ENCODE data around the gene SLMAP.

DNA sequence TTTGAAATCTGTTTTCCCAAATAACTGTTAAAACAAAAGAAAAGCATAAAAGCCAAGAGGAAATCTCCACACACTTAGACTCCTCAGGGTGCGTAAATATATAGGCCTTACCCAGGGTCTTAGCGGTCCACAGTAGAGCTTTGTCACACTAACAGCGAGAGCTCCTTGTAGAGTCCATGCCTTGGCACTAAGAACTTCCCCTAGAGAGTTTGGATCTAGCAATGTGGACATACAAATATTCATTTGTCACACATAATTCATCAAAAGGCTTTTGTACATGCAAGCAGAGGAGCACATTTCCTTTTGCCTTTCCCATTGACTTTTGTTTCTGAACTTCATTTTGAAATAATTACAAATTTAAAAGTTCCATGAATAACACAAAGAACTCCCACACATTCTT, 11.0 kb upstream of the SLMAP start:
- TF ChIP-seq POLR2A (IDR thresholded peaks at IDR 0.05) = no peak
- TF ChIP-seq, protein P1, sequence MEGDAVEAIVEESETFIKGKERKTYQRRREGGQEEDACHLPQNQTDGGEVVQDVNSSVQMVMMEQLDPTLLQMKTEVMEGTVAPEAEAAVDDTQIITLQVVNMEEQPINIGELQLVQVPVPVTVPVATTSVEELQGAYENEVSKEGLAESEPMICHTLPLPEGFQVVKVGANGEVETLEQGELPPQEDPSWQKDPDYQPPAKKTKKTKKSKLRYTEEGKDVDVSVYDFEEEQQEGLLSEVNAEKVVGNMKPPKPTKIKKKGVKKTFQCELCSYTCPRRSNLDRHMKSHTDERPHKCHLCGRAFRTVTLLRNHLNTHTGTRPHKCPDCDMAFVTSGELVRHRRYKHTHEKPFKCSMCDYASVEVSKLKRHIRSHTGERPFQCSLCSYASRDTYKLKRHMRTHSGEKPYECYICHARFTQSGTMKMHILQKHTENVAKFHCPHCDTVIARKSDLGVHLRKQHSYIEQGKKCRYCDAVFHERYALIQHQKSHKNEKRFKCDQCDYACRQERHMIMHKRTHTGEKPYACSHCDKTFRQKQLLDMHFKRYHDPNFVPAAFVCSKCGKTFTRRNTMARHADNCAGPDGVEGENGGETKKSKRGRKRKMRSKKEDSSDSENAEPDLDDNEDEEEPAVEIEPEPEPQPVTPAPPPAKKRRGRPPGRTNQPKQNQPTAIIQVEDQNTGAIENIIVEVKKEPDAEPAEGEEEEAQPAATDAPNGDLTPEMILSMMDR (IDR thresholded peaks at IDR 0.05) = no peak
- TF ChIP-seq POLR2AphosphoS5 (IDR thresholded peaks at IDR 0.05) = no peak

All from suprapubic skin (tissue), 4 donors.